NK-92 (cell line): ENCODE measurements around the gene CACNG1.

ENCODE experiments used
- DNase-seq: peaks from one replicate; lab custom pipeline; 2025; ENCODE audit not compliant: unreplicated experiment; lab: John Stamatoyannopoulos, UW

The CACNG1 gene

DNA sequence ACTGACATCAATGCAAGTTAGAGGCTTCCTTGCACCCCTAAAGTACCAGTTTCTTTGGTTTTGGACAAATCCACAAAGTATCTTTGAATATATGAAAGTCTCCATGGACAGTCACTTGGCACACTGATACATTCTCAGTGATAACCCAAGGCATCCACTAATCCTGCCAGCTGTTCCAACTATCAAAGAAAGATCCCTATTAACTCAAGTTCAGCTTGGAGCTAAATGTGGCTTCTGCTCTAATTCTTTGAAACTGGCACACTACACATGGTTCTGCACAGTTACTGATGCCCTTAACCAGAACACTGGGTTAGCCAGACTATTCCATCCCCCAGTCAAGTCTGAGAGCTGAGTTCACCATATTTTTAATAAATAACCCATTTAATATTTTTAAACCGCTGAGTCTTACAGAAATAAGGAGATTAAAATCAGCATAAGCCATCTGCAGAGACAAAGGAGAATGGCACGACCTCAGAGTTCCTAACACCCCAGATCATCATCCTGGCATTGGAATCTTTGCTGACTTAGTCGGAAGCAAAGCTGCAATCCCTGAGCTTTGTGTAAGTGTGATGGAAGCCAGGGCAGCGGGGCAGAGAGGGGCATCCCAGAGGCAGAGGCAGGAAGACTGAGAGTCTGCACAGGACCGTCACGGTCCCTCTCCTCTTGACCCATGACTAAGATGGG is 6.3 kb downstream of the CACNG1 start:
- DNase-seq, result no peak

DNA sequence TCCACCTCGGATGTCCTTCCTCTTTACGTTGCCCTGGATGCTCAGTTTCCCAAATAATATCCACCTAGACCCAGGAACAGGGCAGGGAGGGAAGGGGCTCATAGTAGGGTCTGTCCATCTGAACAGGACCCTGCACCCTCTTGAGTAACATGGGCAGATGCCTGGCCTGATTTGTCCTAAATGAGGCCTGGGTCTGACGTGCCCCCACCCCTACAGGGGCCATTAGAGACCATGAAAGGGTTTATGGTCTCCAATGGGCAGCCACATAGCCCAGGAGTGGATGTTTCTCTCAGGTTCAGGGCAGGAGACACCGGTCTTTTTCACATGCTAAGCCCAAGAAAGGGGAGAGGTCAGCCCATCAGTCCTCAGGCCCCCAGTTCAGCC is 6.8 kb downstream of the CACNG1 start:
- DNase-seq, result no peak

DNA sequence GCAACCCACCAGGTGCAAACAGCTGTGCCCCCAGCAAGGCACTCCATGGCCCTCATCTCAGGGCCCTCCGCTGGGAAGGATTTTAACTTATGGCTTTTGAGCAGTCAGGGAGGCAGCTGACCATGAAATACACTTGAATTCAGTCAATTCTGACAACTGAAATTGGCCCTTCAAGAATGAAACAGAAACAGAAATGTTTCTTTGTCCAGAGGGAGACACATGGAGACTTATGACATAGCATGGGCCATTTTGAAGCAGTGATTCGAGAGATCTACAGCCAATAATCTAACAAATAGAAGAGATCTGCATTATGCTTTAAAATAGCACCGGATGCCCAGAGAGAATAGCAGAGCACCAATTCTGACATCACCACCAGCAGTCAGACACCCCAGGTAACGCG is 7.5 kb downstream of the CACNG1 start:
- no peak for DNase-seq

DNA sequence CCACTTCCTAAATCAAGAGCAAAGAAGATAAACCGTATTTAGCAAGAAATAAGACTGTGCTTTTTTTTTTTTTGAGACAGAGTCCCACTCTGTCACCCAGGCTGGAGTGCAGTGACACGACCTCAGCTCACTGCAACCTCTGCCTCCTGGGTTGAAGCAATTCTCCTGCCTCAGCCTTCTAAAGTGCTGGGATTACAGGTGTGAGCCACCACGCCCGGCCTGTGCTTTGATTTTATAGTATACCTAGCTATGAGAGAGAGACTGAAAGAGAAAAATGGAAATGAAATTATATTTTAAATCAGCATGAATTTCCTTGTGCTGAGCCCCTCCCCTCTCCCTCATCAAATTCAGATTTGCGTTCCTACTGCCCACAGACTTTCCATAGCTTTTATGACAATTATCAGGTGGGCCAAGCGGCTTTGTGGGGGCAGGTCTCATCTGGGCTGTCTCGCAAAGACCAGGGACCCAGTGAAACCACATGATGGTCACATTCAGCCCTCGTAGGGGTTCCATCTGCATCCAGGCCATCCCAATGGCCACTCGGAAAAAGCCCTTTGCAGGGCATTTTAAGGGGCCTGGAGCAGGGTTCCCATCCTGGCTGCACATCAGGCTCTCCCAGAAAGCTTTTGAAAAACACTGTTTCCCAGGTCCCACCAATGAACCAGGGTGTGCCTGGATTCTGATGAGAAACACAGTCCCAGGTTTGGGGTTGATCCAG is 8.5 kb downstream of the CACNG1 start:
- DNase-seq, result no peak

DNA sequence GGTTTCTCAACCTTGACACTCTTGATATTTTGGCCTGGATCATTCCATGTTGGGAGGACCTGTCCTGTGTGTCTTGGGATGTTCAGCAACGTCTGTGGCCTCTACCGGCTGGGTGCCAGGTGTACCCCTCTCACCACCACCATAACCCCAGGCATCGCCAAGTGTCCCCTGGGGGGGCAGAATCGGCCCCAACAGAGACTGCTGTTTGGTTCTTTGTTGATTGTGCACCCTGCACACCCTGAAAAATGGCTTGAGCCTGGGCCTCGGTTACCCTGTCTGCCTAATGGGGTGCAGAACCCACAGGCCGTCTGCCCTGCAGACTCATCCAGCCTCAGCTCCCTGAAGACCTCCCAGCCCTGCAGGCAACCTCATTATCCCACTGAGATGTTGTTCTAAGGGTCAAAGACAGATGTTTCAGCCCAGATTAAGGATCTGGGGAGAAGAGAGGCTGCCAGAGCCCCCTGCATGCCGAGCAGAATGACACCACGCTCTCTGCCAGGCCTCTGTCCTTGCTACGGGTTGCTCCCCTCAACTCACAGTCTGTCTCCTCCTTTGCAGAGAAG is 9.2 kb downstream of the CACNG1 start:
- DNase-seq, result no peak

DNA sequence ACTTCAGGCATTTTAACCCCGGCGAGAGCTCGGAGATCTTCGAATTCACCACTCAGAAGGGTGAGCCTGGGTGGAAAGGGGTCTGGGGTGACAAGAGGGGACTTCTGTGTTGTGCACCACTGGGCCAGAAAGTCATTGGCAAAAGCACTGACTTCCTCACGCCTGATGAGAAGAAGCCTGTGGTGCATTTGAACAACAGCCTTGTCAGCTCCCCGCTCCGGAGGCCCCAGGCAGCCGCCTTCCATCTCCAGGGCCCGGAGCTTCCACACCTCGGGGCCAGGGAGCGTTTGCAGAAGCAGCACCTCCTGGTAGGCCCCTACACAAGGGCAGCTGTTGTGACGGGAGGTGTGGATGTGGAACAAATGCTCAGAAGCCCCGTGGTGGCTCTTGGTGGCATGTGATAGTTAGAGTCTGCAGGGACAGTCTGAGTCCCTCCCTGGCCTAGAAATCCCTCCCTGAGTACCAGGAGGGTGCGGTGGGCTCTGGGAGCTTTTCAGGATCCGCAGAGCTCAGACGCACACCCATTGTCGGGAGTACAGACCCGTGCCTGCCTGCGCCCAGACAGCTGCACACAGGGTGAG is 9.7 kb downstream of the CACNG1 start:
- no peak for DNase-seq

DNA sequence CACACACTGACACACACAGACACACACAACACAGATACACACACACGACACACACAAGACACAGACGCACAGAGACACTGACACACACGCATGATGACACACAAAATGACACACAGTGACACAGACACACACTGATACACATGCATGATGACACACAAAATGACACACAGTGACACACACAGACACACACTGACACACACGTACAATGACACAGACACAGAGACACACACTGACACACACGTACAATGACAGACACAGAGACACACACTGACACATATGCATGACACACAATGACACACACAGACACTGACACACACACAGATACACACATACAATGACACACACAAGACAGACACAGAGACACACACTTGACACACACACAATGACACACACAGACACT is 10.3 kb downstream of the CACNG1 start:
- no peak for DNase-seq

DNA sequence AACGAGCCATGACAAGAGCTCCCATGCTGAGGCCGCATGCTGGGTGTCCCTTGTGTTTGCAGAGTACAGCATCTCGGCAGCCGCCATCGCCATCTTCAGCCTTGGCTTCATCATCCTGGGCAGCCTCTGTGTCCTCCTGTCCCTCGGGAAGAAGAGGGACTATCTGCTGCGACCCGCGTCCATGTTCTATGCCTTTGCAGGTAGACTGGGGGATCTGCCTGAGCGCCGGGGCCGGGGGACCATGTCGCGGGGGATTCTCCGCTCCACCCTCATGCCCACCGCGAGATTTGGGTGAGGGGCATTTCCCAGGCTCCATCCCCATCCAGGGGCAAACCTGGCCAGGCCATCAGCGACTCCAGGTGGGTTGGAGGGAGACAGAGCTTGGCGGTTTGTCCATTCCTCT is 10.7 kb downstream of the CACNG1 start:
- no peak for DNase-seq

DNA sequence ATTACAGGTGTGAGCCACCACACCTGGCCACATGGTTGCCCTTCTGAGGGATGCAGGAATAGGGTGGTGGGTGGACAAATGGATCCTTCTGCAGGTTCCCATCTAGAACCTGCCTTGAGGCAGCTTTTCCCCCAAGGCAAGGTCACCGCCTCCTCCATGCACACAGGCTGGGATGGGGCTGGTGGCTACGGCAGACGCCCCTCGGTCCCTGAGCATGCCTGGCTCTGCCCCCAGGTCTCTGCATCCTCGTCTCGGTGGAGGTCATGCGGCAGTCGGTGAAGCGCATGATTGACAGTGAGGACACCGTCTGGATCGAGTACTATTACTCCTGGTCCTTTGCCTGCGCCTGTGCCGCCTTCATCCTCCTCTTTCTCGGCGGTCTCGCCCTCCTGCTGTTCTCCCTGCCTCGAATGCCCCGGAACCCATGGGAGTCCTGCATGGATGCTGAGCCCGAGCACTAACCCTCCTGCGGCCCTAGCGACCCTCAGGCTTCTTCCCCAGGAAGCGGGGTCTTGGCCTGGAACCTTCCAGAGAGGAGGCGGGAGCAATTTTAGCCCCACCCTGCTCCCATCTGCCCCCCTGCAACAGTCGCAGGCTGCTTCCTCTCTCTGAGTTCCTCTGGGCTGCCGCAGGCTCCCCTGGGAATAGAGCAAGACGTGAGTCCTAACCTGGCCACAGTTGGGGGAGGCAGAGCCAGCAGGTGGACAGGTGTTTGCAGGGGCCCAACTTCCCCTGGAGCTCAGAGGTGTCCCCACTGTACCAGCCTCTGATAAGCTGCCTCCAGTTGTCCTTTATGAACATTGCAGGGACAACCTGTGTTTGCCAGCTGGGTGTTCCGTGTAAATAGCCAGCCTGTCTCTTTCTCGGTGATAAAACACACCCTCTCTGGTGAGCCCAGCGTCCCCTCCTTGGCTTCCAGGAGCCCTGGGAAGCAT is 11.7 kb downstream of the CACNG1 start:
- no peak for DNase-seq

DNA sequence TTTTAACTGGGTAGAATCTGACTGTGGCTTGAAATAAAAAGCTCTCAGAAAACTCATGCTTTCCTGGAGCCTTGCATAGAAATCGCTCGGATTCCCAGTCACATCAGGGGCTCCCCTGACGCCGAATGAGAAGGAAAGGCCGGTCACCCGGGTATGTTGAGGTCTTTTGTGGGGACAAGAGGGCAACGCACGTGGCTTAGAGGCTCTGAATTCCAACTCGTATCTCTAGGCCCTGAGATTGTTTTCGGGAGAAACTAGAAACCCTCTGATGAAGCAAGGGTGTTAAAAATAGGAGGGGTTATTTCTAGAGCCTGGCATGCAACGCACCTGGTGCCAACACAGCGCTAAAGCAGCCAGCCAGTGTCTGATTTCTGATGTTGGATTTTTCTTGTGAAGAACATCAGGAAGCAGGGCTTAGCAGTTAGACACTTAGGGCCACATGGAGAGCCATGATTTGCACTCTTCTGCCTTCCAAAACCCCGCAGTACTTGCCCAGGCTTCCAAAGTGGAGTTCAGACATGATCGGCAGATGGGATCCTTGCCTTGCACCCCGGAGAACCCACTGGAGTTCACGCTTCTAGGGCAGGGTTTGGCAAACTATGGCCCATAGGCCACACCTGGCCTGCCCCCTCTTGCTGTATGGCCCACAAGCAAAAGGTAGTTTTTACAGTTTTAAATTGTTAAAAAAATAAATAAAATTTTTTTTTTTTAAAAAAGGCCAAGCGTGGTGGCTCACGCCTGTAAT is 12.6 kb downstream of the CACNG1 start:
- DNase-seq, result no peak

DNA sequence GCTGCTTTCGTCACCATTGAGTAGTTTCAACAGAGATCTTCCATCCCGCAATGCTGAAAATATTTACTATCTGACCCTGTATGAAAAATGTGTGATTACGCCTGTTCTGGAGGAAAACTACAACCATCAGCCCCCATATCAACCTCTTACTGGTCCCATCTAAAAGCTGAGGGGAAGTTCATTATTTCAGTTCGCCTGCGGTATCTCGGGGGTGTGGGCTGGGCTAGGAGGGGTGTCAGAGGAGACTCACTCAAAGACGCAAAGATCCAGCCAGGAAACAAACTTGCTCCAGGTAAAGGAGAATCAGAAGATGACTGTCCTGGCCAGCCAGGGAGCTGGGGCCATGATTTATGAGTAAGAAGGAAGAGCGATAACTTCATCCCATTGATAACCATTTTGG is 13.7 kb downstream of the CACNG1 start:
- DNase-seq, result no peak

DNA sequence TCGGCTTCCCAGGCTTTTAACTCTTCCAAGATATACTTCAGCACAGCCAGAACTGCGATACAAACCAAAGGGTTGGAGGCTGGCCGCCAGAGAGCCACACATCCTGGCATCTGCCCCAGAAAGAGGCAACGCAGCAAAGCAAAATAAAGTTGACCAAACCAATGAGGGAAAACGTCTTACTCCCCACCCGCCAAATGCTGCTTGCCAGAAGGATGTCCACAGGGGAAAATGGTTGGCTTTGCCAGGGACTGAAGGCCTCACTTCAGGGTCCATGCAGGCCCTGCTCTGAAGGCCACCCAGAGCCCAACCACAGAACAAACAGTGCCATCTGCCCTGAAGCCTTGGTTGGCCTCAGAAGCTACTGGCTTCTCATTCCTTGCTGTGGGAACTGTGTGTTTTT is 15.0 kb downstream of the CACNG1 start:
- DNase-seq, result no peak

DNA sequence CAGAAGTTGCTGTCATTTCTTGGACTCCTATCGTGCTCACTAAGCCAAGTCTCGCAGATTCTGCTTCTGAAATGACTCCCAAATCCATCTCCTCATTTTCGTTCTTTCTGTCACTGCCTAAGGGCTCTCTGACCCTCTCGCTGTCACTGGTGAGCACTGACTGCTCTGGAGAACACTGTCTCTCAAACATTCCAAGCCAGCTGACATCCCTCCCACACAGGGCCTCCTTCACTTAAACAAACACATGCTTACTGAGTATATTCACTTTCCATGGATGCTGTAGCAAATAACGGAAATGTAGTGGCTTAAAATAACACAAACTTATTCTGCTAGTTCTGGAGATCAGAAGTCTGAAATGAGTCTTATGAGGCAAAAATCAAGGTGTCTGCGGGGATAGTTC is 18.8 kb downstream of the CACNG1 start:
- DNase-seq, result no peak

DNA sequence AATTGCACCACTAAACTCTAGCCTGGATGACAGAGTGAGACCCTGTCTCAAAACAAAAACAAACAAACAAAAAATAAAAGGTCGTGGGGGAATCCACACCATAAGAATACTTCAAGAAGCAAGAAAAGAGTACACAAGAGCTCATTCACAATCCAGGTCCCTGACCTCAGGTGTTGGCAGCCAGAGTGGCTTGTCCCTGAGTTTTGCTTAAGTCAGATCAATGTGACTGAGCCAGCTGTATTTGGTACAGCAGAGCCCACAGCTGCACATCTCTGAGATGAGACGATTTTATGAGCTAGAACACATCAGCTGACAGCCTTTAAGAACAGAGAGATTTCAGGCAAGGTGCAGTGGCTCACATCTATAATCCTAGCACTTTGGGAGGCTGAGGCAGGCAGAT is 22.4 kb downstream of the CACNG1 start:
- DNase-seq, result no peak

DNA sequence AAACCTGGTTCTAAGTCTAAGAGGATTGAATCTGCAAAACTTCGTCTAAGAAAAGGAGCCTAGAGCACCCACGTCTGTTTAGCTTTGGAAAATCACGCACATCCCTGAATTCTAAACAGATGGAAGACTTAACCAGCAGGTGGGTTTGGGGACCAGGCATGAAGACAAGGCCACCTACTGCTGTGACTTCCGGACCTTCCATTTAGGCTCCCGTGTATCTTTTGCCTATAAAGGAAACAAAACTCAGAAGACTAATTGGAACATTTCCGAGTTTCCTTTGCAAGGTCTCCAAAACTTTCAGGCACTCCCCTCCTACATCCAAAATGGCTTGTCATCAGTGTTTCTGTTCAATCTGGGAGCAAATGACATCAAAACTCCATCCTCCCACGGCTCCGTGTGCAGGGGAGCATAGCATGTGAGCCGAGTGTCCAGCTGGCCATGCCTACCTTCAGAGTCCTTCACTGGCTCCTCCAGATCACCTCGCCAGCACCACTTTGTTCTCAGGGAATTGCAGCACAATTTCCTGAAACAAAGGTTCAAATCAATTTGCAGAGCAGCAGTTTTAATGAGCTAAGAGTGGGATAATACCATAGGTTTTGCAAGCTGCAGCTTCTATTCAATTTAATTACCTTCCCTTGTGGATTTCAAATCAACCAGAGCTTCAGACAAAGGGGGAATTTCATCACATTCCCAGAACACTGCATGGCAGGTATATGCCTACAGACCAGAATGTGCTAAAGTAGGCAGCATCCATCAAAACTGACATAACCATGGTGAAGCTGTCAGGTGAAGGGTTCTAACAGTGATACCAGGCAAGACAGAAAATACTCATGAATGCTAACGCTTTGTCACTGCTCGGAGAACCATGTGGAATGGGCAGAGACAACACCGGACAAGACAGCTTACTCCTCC is 23.5 kb downstream of the CACNG1 start:
- no peak for DNase-seq

DNA sequence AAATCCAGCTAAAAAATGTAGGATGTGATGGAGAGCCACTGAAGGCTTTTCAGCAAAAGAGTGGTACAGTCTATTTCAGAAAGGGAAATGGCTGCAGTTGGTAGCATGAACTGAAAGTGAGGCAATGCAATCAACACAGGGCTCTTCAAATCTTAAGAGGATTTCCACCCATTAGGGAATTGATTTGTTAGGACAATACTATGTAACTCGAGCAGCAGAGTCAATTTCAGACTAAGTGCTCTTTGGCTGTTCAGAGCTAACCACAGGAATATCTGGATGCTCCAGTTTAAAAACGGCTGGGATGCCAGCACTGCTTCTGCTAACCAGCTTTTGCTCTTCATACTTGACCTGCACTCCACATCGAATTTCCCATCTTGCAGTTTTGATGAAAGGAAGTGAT is 24.6 kb downstream of the CACNG1 start:
- no peak for DNase-seq

DNA sequence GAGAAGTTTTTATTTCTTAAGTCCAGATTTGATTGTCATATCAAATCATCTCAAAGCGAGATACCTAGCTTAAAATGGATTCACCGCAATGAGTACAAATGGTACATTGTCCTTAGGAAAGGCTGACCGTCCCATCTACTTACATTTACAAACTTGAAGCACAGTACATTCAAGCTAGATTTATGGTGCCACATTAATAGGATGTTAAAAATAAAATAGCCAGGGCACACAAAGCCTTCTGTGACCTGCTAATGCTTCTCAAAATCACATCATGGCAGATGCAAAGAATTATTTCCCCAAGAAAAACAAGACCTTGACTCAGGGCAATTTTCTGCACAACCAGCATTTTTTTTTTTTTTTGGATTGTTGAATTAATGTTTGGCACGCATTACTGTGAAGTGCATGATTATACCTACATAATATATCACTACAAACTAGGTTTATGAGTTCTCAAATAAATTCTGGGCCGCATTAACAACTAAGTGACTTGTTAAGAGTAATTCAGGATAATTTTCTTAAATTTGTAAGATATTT is 25.3 kb downstream of the CACNG1 start:
- DNase-seq, result no peak

DNA sequence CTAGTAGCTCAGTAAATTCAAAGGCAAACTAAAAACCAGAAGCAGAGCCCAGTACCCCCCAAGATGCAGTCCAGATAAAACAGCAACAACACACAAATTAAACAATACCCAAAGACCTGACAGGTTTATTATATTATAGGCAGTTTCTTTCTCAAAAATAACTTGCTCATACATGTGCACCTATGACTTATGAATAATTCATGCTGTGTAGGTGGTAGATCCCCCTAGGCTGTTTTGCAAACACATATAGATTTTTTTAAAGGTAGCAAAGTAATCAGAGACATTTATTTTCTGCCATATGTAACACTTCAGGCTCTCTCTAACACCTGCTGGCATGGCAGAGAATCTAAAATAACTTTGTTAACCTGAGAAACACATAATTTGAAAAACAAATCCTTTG is 27.2 kb downstream of the CACNG1 start:
- DNase-seq, result no peak

DNA sequence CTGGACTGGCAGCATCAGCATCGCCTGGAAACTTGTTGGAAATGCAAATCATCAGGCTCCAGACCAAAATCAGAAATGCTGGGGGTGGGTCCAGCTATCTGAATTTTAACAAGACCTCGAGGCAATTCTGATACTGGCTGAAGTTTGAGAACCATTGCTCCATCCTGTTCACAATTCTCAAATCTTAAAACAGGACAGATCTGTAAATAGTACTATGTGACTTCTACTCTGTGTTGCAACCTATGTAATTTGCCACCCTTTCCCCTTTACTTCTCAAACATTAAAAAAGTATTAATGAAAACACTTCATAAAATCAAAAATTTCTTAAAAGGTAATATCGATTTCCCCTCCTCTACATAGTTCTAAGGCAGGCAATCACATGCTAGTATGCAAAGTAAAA is 28.5 kb downstream of the CACNG1 start:
- DNase-seq, result no peak
